OCI-LY7 (cell line): ENCODE results near the gene ATP8B3.

ENCODE experiments used
- CTCF ChIP-seq: fragments of 200-600 bp; sonication (generic); conservative IDR thresholded peaks from 2 replicates; pipeline ENCODE4 v1.5.1; 2014; ENCODE audit warnings: mild to moderate bottlenecking, antibody characterized with exemption, low read length, moderate library complexity, mixed read lengths
- EZH2phosphoT487 ChIP-seq: fragments of 200-600 bp; sonication (generic); IDR thresholded peaks from 2 replicates; pipeline ENCODE4 v1.6.1; 2018; ENCODE audit warnings: low read depth, borderline replicate concordance, mild to moderate bottlenecking, mixed run types, antibody characterized with exemption, low read length, moderate library complexity, mixed read lengths

DNA sequence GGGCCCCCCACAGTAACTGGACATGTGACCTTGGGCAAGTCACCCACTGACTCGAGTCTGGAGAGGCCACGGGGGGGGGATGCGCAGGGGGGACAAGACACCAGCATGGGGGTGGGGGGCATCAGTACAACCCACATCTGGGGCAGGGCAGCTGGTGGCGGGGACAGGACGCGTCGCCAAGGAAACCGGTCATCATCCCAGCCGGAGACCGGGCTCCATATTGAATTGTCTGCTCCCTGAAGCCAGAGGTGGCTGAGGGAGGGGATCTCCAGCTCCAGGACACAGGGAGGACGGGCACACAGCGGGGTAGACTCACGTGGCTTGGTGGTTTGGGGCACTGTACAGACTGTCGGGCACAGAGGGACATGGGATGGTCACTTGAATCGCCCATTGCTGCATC is 47.3 kb downstream of the ATP8B3 start:
- TF ChIP-seq EZH2phosphoT487 (no peak), CTCF (no peak)
